ENCODE results near the gene SYT5. TPM values are rescaled to one million over a fixed set of nuclear protein-coding genes. Genes with fewer than 3 reads are reported as not detected.
"Not testable (repeated sequence)": the region's sequence is repeated elsewhere in the genome, so short reads cannot be mapped to it uniquely, and the experiment has no call there.

Gene SYT5
- total RNA-seq, 1 donor from 2014 or later, result 0.29 TPM

- H3K4me3 ChIP-seq (ENCODE audit: low read depth, low read length), result no peak overlapping the region
- DNase-seq (ENCODE audit: low read depth), result no peak
- TF ChIP-seq CTCF (conservative IDR thresholded peaks at IDR 0.05; ENCODE audit: low read depth, low read length), result no peak
Measured at GRCh38 chr19:55226788-55227187, 46.7 kb upstream of the SYT5 start.

GRCh38 chr19:55226273-55226672 lies 46.2 kb upstream of the SYT5 start:
- H3K4me3 ChIP-seq (ENCODE audit: low read depth, low read length), result no peak overlapping the region
- DNase-seq (ENCODE audit: low read depth), result no peak
- TF ChIP-seq CTCF (conservative IDR thresholded peaks at IDR 0.05; ENCODE audit: low read depth, low read length), result no peak

- no peak overlapping the region for H3K4me3 ChIP-seq (ENCODE audit: low read depth, low read length)
- TF ChIP-seq CTCF (conservative IDR thresholded peaks at IDR 0.05; ENCODE audit: low read depth, low read length), result no peak
- DNase-seq (ENCODE audit: low read depth), result no peak
Measured at GRCh38 chr19:55225415-55225958, 45.4 kb upstream of the SYT5 start.

GRCh38 chr19:55224679-55225414 lies 44.8 kb upstream of the SYT5 start:
- not testable (repeated sequence) for H3K4me3 ChIP-seq (ENCODE audit: low read depth, low read length); DNase-seq (ENCODE audit: low read depth)

DNA sequence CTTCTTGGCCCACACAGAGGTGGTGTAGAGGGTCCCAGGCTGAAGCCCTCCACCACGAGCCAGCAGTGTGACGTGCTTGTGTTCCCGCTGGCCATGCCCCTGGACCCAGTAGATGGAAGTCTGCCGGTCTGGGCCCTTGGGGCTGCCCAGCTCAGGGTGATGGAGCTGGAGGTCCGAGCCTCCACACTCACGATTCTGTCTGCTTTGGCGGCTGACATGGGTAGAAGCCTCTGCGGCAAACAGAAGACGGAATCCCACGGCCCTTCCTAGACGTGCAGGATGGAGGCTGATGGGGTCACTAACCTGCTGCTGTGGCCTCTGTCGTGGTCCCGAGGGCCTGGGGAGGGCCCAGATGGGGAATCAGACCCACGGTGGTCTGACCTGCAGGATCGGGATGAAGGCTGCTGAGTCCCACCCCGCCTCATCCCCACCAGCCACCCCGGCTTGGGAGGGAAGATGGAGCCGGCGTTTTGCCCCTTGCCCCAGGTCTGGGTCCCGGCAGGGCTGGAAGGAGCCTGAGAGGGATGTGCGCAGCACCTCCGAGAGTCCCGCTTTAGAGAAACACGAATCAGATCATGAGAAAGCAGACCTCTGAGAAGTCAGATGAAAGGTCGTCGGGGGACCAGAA lies 44.1 kb upstream of the SYT5 start:
- TF ChIP-seq CTCF (conservative IDR thresholded peaks at IDR 0.05; ENCODE audit: low read depth, low read length), result no peak
- DNase-seq (ENCODE audit: low read depth), result no peak
- H3K4me3 ChIP-seq (ENCODE audit: low read depth, low read length), result no peak overlapping the region

DNA sequence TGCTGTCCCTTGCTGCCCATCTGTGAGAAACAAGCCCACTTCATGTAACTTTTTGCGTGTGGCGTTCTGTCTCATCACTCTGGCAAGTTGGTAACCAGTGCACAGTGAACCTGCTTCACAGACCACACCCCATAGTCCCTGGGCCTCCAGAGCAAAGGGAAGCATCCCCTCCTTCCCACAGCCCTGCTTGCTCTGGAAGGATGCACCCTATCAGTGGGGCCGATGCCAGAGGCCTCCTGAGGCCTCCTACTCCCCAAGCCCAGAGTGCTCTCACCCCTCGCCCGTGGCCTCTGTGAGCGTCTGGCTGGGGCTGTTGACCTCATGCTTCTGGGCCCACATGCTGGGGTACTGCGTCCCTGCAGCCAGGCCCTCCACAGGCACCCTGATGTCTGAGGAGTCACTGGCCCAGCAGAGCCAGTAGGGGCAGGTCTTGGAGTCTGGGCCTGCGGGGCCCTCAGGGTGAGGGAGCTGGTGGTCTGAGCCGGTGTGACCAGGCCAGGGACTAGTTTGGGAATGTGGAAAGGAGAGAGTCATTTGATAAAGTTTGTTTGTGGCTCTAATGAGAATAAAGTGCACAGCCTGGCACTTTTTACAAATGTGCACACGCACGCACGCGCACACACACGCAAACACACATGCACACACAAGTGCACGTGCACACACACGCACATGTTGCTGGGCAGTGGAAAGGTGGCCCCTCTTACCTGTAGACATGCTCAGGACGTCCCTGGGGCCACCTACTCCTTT lies 43.4 kb upstream of the SYT5 start:
- no peak overlapping the region for H3K4me3 ChIP-seq (ENCODE audit: low read depth, low read length)
- no peak for TF ChIP-seq CTCF (conservative IDR thresholded peaks at IDR 0.05; ENCODE audit: low read depth, low read length)
- no peak for DNase-seq (ENCODE audit: low read depth)

- DNase-seq (ENCODE audit: low read depth), result no peak
- H3K4me3 ChIP-seq (ENCODE audit: low read depth, low read length), result no peak overlapping the region
- no peak for TF ChIP-seq CTCF (conservative IDR thresholded peaks at IDR 0.05; ENCODE audit: low read depth, low read length)
Measured at GRCh38 chr19:55220525-55220924, 40.4 kb upstream of the SYT5 start.

Measured in epithelial cell of proximal tubule (primary cell).